HCT116 (cell line): ENCODE data around the gene NXPE4. TPM values are rescaled to one million over a fixed set of nuclear protein-coding genes. Genes with fewer than 3 reads are reported as not detected.

Source experiments
- ATAC-seq: fragments of 200-7000 bp; cut with Tn5 transposase; 2 replicates; pipeline ENCODE4 v1.9.1; 2020; ENCODE audit warnings: mild to moderate bottlenecking, moderate library complexity
- BruUV-seq: library from RNA; stranded (reverse); fragments of 400-500 nt; replicated peaks from 2 replicates; lab custom pipeline; 2021; lab: Mats Ljungman, UMichigan
- CTCF ChIA-PET: fragments of 300-600 bp; sonication (Branson Sonifier 250); formaldehyde crosslinking; loops from one replicate; lab custom pipeline; 2021; ENCODE audit warnings: antibody characterized with exemption; lab: Charles Lee
- POLR2A ChIA-PET: fragments of 300-600, 350-600 bp; sonication (Branson Sonifier 250); formaldehyde crosslinking; loops from one replicate; lab custom pipeline; 2021; ENCODE audit warnings: antibody characterized with exemption; lab: Charles Lee
- RAD21 ChIA-PET, 2 experiments: fragments of 300-600 bp; sonication (Branson Sonifier 250); formaldehyde crosslinking; loops; one replicate each; lab custom pipeline; 2023; ENCODE audit warnings: low total read pairs in 2 of 2; ENCODE audit not compliant: uncharacterized antibody in 2 of 2, unreplicated experiment in 2 of 2, low non-redundant PET in 1 of 2; lab: Charles Lee
- DNase-seq: peaks from one replicate; pipeline ENCODE4 v3.0.0-alpha.2; 2010; ENCODE audit warnings: low read depth, low spot score
- H2AFZ ChIP-seq: fragments of 200-600 bp; shearing (Covaris generic), sonication (generic); 2 replicates; pipeline ENCODE4 v1.6.1; 2017; ENCODE audit warnings: low read depth, mixed run types, mixed read lengths, antibody characterized with exemption, low read length; ENCODE audit not compliant: poor library complexity, severe bottlenecking
- H3K27ac ChIP-seq: 2 replicates; pipeline ENCODE4 v1.5.1; 2012; ENCODE audit warnings: low read depth, low read length
- H3K27me3 ChIP-seq: fragments of 200-600 bp; sonication (generic); 2 replicates; pipeline ENCODE4 v1.6.1; 2016; ENCODE audit warnings: mixed run types, low read length, mixed read lengths; ENCODE audit not compliant: insufficient read depth
- H3K36me3 ChIP-seq, 2 experiments: fragments of 200-500 bp in 1 of 2; fragments of 200-600 bp in 1 of 2; sonication (Bioruptor generic) in 1 of 2; sonication (generic) in 1 of 2; 2 replicates each; pipeline versions ENCODE4 v1.5.1 to v1.6.1; 2014 to 2016; ENCODE audit warnings: low read length in 2 of 2, inconsistent platforms in 1 of 2, mixed read lengths in 1 of 2, mixed run types in 1 of 2; ENCODE audit not compliant: insufficient read depth in 2 of 2, control insufficient read depth in 1 of 2
- H3K4me1 ChIP-seq, 2 experiments: fragments of 200-600 bp in 1 of 2; sonication (generic) in 1 of 2; 2 replicates each; pipeline versions ENCODE4 v1.5.1 to v1.6.1; 2012 to 2017; ENCODE audit warnings: low read length in 2 of 2, inconsistent platforms in 1 of 2, mild to moderate bottlenecking in 1 of 2, mixed read lengths in 1 of 2, mixed run types in 1 of 2, moderate library complexity in 1 of 2; ENCODE audit not compliant: insufficient read depth in 2 of 2, control insufficient read depth in 1 of 2
- H3K4me2 ChIP-seq: fragments of 200-600 bp; sonication (generic); 2 replicates; pipeline ENCODE4 v1.6.1; 2017; ENCODE audit warnings: mixed run types, low read length, mixed read lengths
- H3K4me3 ChIP-seq, 2 experiments: fragments of 200-600 bp in 1 of 2; sonication (generic) in 1 of 2; replicated peaks in 1 of 2; 2 replicates each; pipeline ENCODE4 v1.5.1; 2011 to 2016; ENCODE audit warnings: low read length in 2 of 2, control low read depth in 1 of 2, low read depth in 1 of 2, mild to moderate bottlenecking in 1 of 2, mixed read lengths in 1 of 2, mixed run types in 1 of 2
- H3K79me2 ChIP-seq: fragments of 200-600 bp; sonication (generic); 2 replicates; pipeline ENCODE4 v1.6.1; 2017; ENCODE audit warnings: mild to moderate bottlenecking, mixed run types, low read length, moderate library complexity, mixed read lengths; ENCODE audit not compliant: insufficient read depth
- H3K9ac ChIP-seq: fragments of 200-600 bp; sonication (generic); 2 replicates; pipeline ENCODE4 v1.6.1; 2016; ENCODE audit warnings: low read length, mixed read lengths
- H3K9me2 ChIP-seq: fragments of 200-600 bp; sonication (generic), shearing (Covaris generic); 2 replicates; pipeline ENCODE4 v1.6.1; 2017; ENCODE audit warnings: mixed run types, mild to moderate bottlenecking, moderate library complexity; ENCODE audit not compliant: insufficient read depth
- H3K9me3 ChIP-seq, 2 experiments: fragments of 200-500 bp in 1 of 2; fragments of 200-600 bp in 1 of 2; sonication (Bioruptor generic) in 1 of 2; sonication (generic) in 1 of 2; 2 replicates each; pipeline ENCODE4 v1.6.1; 2014 to 2017; ENCODE audit warnings: low read length in 2 of 2, mixed read lengths in 2 of 2, inconsistent platforms in 1 of 2, low read depth in 1 of 2, mild to moderate bottlenecking in 1 of 2, mixed run types in 1 of 2, moderate library complexity in 1 of 2; ENCODE audit not compliant: control insufficient read depth in 1 of 2, insufficient read depth in 1 of 2
- H4K20me1 ChIP-seq: fragments of 200-600 bp; sonication (generic), shearing (Covaris generic); 2 replicates; pipeline ENCODE4 v1.6.1; 2017; ENCODE audit warnings: mixed run types, mild to moderate bottlenecking, moderate library complexity; ENCODE audit not compliant: insufficient read depth
- CEBPB ChIP-seq: IDR thresholded peaks from 2 replicates; pipeline ENCODE4 v1.6.1; 2012; ENCODE audit warnings: low read depth
- CTCF ChIP-seq, 3 experiments: fragments of 200-600 bp in 1 of 3; sonication (generic) in 1 of 3; IDR thresholded peaks in 2 of 3; conservative IDR thresholded peaks in 1 of 3; 2 replicates each; pipeline ENCODE4 v1.5.1; 2012 to 2017; ENCODE audit warnings: low read depth in 2 of 3, low read length in 2 of 3, antibody characterized with exemption in 1 of 3, borderline replicate concordance in 1 of 3, control low read depth in 1 of 3, mild to moderate bottlenecking in 1 of 3, mixed read lengths in 1 of 3, mixed run types in 1 of 3, moderate library complexity in 1 of 3; ENCODE audit not compliant: insufficient read depth in 1 of 3
- EGR1 ChIP-seq: IDR thresholded peaks from 2 replicates; pipeline ENCODE4 v1.6.1; 2012; ENCODE audit warnings: low read depth
- ELF1 ChIP-seq: IDR thresholded peaks from 2 replicates; pipeline ENCODE4 v1.6.1; 2012; ENCODE audit warnings: low read depth, borderline replicate concordance
- EZH2 ChIP-seq: fragments of 200-600 bp; sonication (generic); IDR thresholded peaks from 2 replicates; pipeline ENCODE4 v1.6.1; 2017; ENCODE audit warnings: antibody characterized with exemption, mixed run types
- EZH2phosphoT487 ChIP-seq: fragments of 200-600 bp; IDR thresholded peaks from 2 replicates; pipeline ENCODE4 v1.6.1; 2018; ENCODE audit warnings: antibody characterized with exemption, borderline replicate concordance
- JUND ChIP-seq: IDR thresholded peaks from 2 replicates; pipeline ENCODE4 v1.6.1; 2012
- MAX ChIP-seq: IDR thresholded peaks from 2 replicates; pipeline ENCODE4 v1.6.1; 2012
- POLR2AphosphoS5 ChIP-seq: IDR thresholded peaks from 2 replicates; pipeline ENCODE4 v1.6.1; 2011; ENCODE audit warnings: mild to moderate bottlenecking, low read depth, low read length, moderate library complexity
- SIN3A ChIP-seq: IDR thresholded peaks from 2 replicates; pipeline ENCODE4 v1.6.1; 2012; ENCODE audit warnings: low read depth
- SRF ChIP-seq: IDR thresholded peaks from 2 replicates; pipeline ENCODE4 v1.6.1; 2012; ENCODE audit warnings: low read depth
- TCF7L2 ChIP-seq: IDR thresholded peaks from 2 replicates; pipeline ENCODE4 v1.7.0; 2011; ENCODE audit warnings: borderline replicate concordance, inconsistent platforms; ENCODE audit not compliant: insufficient read depth, insufficient read length; ENCODE audit errors: extremely low read depth
- ZFX ChIP-seq: fragments of 450-650 bp; IDR thresholded peaks from 2 replicates; pipeline ENCODE4 v1.6.1; 2017
- intact Hi-C: fragments of 100-400 bp; cut with micrococcal nuclease; formaldehyde crosslinking; loops from 2 replicates; pipeline ENCODE4 v1.10.0; 2022
- total RNA-seq: library from RNA; stranded (reverse); gene quantifications from one replicate; pipeline ENCODE4 v1.2.1, GENCODE V29; 2021; ENCODE audit not compliant: unreplicated experiment
- TF ChIP-seq, protein P1 (sequence below): IDR thresholded peaks from 2 replicates; pipeline ENCODE4 v1.6.1; 2011; ENCODE audit warnings: mild to moderate bottlenecking, low read length, moderate library complexity; ENCODE audit not compliant: insufficient replicate concordance; ENCODE audit errors: extremely low read depth

The NXPE4 gene
- total RNA-seq, 1 experiment from 2014 or later = not detected

DNA sequence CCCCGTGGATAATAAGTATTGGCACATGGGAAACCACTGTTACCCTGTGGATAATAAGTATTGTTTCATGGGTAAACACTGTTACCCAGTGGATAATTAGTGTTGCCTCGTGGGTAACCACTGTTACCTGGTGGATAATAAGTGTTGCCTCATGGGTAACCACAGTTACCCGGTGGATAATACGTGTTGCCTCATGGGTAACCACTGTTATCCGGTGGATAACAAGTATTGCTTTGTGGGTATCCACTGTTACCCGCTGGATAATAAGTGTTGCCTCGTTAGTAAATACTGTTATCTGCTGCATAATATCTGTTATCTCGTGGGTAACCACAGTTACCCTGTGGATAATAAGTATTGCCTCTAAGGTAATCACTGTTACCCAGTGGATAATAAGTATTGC lies 25.5 kb upstream of the NXPE4 start:
- intact Hi-C loops = no loop called here
- Histone ChIP-seq H3K27me3 (no peaks in the 10 kb centered on the region), H4K20me1 (no peaks in the 10 kb centered on the region)
- POLR2A ChIA-PET = no interaction called here
- no peak for TF ChIP-seq POLR2AphosphoS5
- TF ChIP-seq, protein P1, sequence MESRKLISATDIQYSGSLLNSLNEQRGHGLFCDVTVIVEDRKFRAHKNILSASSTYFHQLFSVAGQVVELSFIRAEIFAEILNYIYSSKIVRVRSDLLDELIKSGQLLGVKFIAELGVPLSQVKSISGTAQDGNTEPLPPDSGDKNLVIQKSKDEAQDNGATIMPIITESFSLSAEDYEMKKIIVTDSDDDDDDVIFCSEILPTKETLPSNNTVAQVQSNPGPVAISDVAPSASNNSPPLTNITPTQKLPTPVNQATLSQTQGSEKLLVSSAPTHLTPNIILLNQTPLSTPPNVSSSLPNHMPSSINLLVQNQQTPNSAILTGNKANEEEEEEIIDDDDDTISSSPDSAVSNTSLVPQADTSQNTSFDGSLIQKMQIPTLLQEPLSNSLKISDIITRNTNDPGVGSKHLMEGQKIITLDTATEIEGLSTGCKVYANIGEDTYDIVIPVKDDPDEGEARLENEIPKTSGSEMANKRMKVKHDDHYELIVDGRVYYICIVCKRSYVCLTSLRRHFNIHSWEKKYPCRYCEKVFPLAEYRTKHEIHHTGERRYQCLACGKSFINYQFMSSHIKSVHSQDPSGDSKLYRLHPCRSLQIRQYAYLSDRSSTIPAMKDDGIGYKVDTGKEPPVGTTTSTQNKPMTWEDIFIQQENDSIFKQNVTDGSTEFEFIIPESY = no peak
- no peak for TF ChIP-seq TCF7L2
- no peak for TF ChIP-seq EZH2phosphoT487
- no peak for TF ChIP-seq EGR1
- no peak for TF ChIP-seq CTCF (IDR thresholded peaks at IDR 0.05 in 2 of 3, conservative IDR thresholded peaks at IDR 0.05 in 1 of 3; ENCODE audit: borderline replicate concordance in 1 of 3, insufficient read depth in 1 of 3, low read depth in 2 of 3, low read length in 2 of 3)
- TF ChIP-seq ELF1 = no peak
- no peak for TF ChIP-seq SRF
- TF ChIP-seq EZH2 = no peak
- no peak for TF ChIP-seq CEBPB
- no peak for TF ChIP-seq ZFX
- TF ChIP-seq MAX = no peak
- TF ChIP-seq SIN3A = no peak
- TF ChIP-seq JUND = no peak
- TF ChIP-seq, all 23 proteins: peak for 0
- Histone ChIP-seq H3K4me2 (no peak overlapping the region), H3K9me2 (no peaks in the 10 kb centered on the region), H3K4me1 (no peaks in the 10 kb centered on the region), H3K27ac (no peak overlapping the region), H3K79me2 (no peaks in the 10 kb centered on the region), H2AFZ (no peak overlapping the region), H3K4me3 (no peak overlapping the region), H3K36me3 (no peaks in the 10 kb centered on the region), H3K9ac (no peak overlapping the region), H3K9me3 (peaks cover 16 to 42% of the 10 kb centered on the region in 2 experiments; a peak in 2 of 4 replicates)
- no TSS peak for BruUV-seq
- RAD21 ChIA-PET = no interaction called here
- DNase-seq (no peak), ATAC-seq (no peak)
- CTCF ChIA-PET = no interaction called here
